ENCODE results near the gene DOK1.

DNA sequence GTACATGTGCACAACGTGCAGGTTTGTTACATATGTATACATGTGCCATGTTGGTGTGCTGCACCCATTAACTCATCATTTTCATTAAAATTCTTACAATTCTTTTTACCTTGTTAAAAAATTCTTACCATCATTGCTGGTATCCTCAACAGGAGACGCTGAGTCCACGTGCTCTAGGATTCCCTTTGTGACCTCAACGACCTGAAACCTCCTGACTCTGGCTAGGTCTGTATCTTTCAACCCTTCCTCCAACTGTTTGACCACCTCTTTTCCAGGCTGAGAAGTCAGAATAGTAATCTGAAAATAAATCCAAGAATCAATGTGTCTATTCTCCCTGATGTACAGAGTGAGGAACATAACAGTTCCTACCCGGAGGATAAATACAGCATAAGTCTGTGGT, 52.4 kb downstream of the DOK1 start:
- TF ChIP-seq CTCF (IDR thresholded peaks at IDR 0.05) (no peak), EZH2 (IDR thresholded peaks at IDR 0.05; ENCODE audit: borderline replicate concordance, insufficient read depth, low read depth, low read length, poor library complexity, severe bottlenecking) (no peak)
